Nephron progenitor cell (in vitro differentiated cells): ENCODE results near the gene COA8.
A peak's percentile ranks its signal among the peaks of the same experiment; 100 is the strongest.

ENCODE experiments used
- DNase-seq: peaks from one replicate; pipeline ENCODE4 v3.0.0; 2021
- H3K27ac Mint-ChIP-seq: 2 replicates; pipeline ENCODE4 v1.8.0; 2021; ENCODE audit warnings: mild to moderate bottlenecking, moderate library complexity, mixed read lengths
- H3K27me3 Mint-ChIP-seq: 2 replicates; pipeline ENCODE4 v1.8.0; 2021; ENCODE audit warnings: mild to moderate bottlenecking, low read depth, mixed read lengths; ENCODE audit not compliant: poor library complexity
- H3K36me3 Mint-ChIP-seq: 2 replicates; pipeline ENCODE4 v1.8.0; 2021; ENCODE audit warnings: low read depth, mixed read lengths
- H3K4me1 Mint-ChIP-seq: 2 replicates; pipeline ENCODE4 v1.8.0; 2021; ENCODE audit warnings: mixed read lengths
- H3K4me3 Mint-ChIP-seq: 2 replicates; pipeline ENCODE4 v1.8.0; 2021; ENCODE audit warnings: mild to moderate bottlenecking, moderate library complexity, mixed read lengths
- H3K9me3 Mint-ChIP-seq: 2 replicates; pipeline ENCODE4 v1.8.0; 2021; ENCODE audit warnings: mild to moderate bottlenecking, moderate library complexity, mixed read lengths
- TF ChIP-seq, protein P1 (sequence below): fragments of 200-600 bp; sonication (generic); IDR thresholded peaks from 2 replicates; pipeline ENCODE4 v1.5.0; 2021; ENCODE audit warnings: antibody characterized with exemption

COA8 gene

GRCh38 chr14:103560691-103561090, 2.1 kb upstream of the COA8 start:
- H3K27me3 Mint-ChIP-seq, result no peaks in the 10 kb centered on the region
- no peaks in the 10 kb centered on the region for H3K9me3 Mint-ChIP-seq
- H3K4me1 Mint-ChIP-seq, result peaks cover 60% of the 10 kb centered on the region
- TF ChIP-seq, protein P1, sequence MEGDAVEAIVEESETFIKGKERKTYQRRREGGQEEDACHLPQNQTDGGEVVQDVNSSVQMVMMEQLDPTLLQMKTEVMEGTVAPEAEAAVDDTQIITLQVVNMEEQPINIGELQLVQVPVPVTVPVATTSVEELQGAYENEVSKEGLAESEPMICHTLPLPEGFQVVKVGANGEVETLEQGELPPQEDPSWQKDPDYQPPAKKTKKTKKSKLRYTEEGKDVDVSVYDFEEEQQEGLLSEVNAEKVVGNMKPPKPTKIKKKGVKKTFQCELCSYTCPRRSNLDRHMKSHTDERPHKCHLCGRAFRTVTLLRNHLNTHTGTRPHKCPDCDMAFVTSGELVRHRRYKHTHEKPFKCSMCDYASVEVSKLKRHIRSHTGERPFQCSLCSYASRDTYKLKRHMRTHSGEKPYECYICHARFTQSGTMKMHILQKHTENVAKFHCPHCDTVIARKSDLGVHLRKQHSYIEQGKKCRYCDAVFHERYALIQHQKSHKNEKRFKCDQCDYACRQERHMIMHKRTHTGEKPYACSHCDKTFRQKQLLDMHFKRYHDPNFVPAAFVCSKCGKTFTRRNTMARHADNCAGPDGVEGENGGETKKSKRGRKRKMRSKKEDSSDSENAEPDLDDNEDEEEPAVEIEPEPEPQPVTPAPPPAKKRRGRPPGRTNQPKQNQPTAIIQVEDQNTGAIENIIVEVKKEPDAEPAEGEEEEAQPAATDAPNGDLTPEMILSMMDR, result no peak
- H3K4me3 Mint-ChIP-seq, result peak overlapping the region; percentile 96
- no peak for DNase-seq
- H3K36me3 Mint-ChIP-seq, result peaks cover 23% of the 10 kb centered on the region
- H3K27ac Mint-ChIP-seq, result no peak overlapping the region

DNA sequence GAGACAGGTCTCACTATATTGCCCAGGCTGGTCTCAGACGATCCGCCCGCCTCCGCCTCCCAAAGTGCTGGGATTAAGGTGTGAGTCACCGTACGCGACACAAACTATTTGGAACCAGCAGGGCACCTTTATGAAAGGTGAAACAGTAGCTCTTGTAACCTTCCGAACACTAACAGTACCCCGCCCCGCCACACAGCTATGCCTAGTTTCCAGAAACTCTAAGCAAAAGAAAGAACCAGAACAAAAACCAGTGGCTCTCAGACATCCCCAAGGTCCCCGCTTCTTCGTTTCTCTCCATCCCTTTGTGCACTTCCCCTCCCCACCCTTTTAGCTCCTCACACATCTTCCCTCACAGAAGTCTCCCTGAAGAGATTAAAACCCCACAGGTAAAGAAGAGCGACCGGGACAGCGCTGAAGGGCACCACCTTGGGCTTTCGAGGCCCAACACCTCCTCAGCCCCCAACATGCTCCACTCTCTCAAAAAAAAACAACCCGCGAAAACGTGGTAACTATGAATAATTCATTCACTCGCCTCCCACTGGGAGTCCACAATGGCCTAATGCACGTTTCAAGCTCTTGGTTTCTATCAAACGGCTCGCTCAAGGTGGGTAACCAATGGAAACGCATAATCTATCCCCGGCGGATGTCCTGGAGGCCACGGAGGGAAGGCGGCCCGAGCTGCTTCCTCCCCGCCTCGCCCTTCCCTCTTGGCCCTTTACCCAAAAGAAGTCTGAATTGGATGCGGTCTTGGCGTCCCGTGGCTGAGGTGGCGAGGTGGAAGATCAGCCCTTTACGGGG, 1.2 kb upstream of the COA8 start:
- Mint-ChIP-seq H3K9me3 (no peaks in the 10 kb centered on the region), H3K4me3 (peak overlapping the region; percentile 96), H3K27ac (peak overlapping the region; percentile 98), H3K4me1 (peaks cover 60% of the 10 kb centered on the region), H3K27me3 (no peaks in the 10 kb centered on the region), H3K36me3 (peaks cover 23% of the 10 kb centered on the region)
- TF ChIP-seq, protein P1, result no peak
- DNase-seq, result peak; percentile 50

DNA sequence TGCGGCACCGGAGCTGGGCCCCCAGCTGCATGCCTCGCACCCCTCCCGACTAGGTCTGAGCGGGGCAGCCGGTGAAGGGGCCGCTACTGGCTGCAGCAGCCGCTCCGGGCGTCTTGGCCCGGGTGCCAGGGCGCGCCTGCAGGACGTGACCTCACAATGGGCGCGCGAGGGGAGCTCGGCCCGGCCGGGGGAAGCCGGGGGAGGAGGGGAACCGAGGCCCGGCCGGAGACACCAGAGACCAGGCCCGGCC, 656 bp upstream of the COA8 start:
- H3K27ac Mint-ChIP-seq, result peak overlapping the region; percentile 98
- no peaks in the 10 kb centered on the region for H3K27me3 Mint-ChIP-seq
- H3K4me1 Mint-ChIP-seq, result peaks cover 59% of the 10 kb centered on the region
- peak overlapping the region; percentile 96 for H3K4me3 Mint-ChIP-seq
- peaks cover 23% of the 10 kb centered on the region for H3K36me3 Mint-ChIP-seq
- H3K9me3 Mint-ChIP-seq, result no peaks in the 10 kb centered on the region
- TF ChIP-seq, protein P1, result no peak
- DNase-seq, result no peak

DNA sequence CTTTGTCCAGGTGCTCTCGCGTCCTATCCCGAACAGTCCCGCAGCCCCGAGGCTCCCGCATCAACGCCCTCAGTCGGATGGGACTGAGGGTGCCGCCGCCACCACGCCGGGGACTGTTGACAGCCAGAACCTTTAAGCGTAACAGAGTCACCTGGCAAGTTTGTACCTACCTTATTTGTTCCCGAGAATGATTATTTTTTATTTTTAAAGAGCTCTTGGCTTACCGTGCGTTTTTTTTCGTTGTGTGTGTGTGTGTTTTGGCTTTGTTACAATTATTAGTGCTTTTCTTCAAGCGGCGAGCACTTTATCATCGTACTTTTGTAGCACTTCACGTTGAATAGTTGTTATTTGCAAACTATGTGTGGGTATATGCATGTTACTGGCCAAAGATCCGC, 463 bp downstream of the COA8 start:
- Mint-ChIP-seq H3K4me1 (peaks cover 56% of the 10 kb centered on the region), H3K27ac (peak overlapping the region; percentile 60), H3K36me3 (peaks cover 23% of the 10 kb centered on the region), H3K4me3 (peak overlapping the region; percentile 96), H3K27me3 (no peaks in the 10 kb centered on the region), H3K9me3 (no peaks in the 10 kb centered on the region)
- DNase-seq, result no peak
- TF ChIP-seq, protein P1, result no peak

- Mint-ChIP-seq H3K4me1 (peaks cover 52% of the 10 kb centered on the region), H3K4me3 (peak overlapping the region; percentile 96), H3K9me3 (no peaks in the 10 kb centered on the region), H3K27ac (peak overlapping the region; percentile 60), H3K27me3 (no peaks in the 10 kb centered on the region), H3K36me3 (peaks cover 18% of the 10 kb centered on the region)
- TF ChIP-seq, protein P1, result no peak
- DNase-seq, result no peak
Observed at GRCh38 chr14:103563844-103564505, 1.2 kb downstream of the COA8 start.

DNA sequence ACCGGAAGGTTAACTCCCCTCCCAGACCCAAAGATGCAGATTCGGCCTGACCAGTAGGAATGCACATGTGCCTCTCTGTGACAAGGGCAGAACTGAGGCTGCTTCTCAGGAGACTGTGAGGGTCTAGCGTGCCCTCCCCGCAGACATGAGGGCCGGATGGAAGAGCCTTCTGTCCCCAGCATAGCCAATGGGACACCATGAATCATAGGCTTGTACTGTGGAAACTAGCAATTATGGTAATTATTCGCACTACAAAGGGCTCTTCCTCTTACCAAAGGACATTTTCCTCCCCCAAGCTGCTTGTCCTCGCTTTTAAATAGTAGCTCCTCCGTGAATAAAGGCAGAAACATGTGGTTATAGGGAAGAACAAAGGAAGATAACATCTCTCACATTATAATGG, 6.2 kb downstream of the COA8 start:
- Mint-ChIP-seq H3K9me3 (no peaks in the 10 kb centered on the region), H3K4me1 (peaks cover 24% of the 10 kb centered on the region), H3K27me3 (no peaks in the 10 kb centered on the region), H3K36me3 (peaks cover 9% of the 10 kb centered on the region), H3K4me3 (no peak overlapping the region), H3K27ac (peak overlapping the region; percentile 5)
- no peak for DNase-seq
- TF ChIP-seq, protein P1, result no peak
